Activated CD4-positive, CD25-positive, alpha-beta regulatory T cell treated with anti-CD3 and anti-CD28 coated beads, Interleukin-2, amount 50 U/mL, for 16 hours (primary cell): Measurements from ENCODE around the gene SMARCA4.
"Not testable (repeated sequence)": the region's sequence is repeated elsewhere in the genome, so short reads cannot be mapped to it uniquely, and the experiment has no call there.

Experiments
- DNase-seq: peaks from one replicate; pipeline ENCODE4 v3.0.0-alpha.2; 2020; ENCODE audit warnings: low read depth, low spot score

SMARCA4 gene

DNA sequence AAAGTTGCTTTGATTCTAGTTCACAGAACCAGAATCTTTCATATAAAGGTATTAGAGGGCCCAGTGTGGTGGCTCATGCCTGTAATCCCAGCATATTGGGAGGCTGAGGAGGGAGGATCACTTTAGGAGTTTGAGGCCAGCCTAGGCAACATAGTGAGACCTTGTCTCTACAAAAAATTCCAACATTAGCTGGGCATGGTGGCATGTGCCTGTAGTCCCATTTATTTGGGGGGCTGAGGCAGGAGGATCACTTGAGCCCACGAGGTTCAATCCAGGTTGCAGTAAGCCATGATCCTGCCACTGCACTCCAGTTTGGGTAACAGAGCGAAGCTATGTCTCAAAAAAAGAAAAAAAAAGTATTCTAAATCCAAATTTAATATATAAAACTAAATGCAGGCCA, 137.5 kb downstream of the SMARCA4 start:
- no peak for DNase-seq

DNA sequence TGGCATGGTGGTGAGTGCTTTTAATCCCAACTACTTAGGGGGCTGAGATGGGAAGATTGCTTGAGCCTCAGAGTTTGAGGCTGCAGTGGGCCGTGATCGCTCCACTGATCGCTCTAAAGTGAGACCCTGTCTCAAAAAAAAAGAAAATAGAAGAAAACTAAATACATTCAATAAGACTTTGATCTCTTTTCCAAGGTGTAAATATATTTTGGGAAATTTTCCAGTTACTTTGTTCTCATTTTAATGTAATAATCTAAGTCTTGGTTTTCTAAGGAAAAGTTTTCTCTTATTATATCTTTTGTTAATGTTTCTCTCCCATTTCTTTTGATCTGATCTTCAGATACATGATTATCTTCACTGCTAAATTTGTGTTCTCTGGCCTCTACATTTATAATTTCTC, 138.0 kb downstream of the SMARCA4 start:
- DNase-seq: no peak

DNA sequence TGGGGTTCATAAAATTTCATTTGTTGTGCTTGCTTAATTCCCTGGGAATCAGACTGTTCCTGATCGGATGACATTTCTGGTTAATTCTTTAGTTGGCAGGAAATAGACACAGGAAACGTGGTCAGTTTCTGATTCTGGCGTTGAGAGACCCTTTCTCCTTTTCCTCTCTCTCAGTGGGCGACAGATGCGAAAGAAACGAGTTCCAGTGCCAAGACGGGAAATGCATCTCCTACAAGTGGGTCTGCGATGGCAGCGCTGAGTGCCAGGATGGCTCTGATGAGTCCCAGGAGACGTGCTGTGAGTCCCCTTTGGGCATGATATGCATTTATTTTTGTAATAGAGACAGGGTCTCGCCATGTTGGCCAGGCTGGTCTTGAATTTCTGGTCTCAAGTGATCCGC, 139.2 kb downstream of the SMARCA4 start:
- DNase-seq: no peak

GRCh38 chr19:11101057-11101456, 140.2 kb downstream of the SMARCA4 start:
- DNase-seq: no peak

- DNase-seq: no peak
Observed at GRCh38 chr19:11102944-11103343, 142.1 kb downstream of the SMARCA4 start.

DNA sequence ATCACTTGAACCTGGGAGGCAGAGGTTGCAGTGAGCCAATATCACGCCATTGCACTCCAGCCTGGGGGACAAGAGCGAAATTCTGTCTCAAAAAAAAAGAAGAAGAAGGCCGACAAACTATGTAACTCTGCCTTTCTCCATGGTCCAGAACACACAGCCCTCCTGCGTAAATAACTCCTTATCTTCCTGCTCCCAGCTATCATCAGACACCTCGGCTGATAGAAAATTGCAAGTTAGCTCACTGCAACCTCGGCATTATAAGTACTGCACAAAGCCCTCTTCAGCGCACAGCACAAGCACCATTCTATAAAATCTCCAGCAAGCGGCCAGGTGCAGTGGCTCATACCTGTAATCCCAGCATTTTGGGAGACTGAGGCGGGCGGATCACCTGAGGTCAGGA, 142.8 kb downstream of the SMARCA4 start:
- not testable (repeated sequence) for DNase-seq

DNA sequence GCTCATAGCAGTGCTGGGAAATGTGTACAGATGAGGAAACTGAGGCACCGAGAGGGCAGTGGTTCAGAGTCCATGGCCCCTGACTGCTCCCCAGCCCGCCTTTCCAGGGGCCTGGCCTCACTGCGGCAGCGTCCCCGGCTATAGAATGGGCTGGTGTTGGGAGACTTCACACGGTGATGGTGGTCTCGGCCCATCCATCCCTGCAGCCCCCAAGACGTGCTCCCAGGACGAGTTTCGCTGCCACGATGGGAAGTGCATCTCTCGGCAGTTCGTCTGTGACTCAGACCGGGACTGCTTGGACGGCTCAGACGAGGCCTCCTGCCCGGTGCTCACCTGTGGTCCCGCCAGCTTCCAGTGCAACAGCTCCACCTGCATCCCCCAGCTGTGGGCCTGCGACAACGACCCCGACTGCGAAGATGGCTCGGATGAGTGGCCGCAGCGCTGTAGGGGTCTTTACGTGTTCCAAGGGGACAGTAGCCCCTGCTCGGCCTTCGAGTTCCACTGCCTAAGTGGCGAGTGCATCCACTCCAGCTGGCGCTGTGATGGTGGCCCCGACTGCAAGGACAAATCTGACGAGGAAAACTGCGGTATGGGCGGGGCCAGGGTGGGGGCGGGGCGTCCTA, 144.3 kb downstream of the SMARCA4 start:
- no peak for DNase-seq

DNA sequence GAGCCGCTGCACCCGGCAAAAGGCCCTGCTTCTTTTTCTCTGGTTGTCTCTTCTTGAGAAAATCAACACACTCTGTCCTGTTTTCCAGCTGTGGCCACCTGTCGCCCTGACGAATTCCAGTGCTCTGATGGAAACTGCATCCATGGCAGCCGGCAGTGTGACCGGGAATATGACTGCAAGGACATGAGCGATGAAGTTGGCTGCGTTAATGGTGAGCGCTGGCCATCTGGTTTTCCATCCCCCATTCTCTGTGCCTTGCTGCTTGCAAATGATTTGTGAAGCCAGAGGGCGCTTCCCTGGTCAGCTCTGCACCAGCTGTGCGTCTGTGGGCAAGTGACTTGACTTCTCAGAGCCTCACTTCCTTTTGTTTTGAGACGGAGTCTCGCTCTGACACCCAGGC, 145.6 kb downstream of the SMARCA4 start:
- DNase-seq: no peak

- DNase-seq: no peak
Observed at GRCh38 chr19:11108746-11109145, 147.9 kb downstream of the SMARCA4 start.

DNA sequence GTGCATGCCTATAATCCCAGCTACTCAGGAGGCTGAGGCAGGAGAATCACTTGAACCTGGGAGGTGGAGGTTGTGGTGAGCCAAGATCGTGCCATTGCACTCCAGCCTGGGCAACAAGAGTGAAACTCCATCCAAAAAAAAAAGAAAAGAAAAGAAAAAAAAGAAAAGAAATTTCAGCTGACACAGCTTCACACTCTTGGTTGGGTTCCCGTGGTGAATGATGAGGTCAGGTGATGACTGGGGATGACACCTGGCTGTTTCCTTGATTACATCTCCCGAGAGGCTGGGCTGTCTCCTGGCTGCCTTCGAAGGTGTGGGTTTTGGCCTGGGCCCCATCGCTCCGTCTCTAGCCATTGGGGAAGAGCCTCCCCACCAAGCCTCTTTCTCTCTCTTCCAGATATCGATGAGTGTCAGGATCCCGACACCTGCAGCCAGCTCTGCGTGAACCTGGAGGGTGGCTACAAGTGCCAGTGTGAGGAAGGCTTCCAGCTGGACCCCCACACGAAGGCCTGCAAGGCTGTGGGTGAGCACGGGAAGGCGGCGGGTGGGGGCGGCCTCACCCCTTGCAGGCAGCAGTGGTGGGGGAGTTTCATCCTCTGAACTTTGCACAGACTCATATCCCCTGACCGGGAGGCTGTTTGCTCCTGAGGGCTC, 150.4 kb downstream of the SMARCA4 start:
- no peak for DNase-seq

DNA sequence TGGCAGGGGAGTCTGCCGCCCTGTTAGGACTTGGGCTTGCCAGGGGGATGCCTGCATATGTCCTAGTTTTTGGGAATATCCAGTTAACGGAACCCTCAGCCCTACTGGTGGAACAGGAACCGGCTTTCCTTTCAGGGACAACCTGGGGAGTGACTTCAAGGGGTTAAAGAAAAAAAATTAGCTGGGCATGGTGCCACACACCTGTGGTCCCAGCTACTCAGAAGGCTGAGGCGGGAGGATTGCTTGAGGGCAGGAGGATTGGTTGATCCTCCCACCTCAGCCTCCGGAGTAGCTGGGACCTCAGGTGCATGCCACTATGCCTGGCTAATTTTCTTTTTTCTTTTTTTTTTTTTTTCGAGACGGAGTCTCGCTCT, 150.9 kb downstream of the SMARCA4 start:
- DNase-seq: no peak
